Activated naive CD4-positive, alpha-beta T cell treated with anti-CD3 and anti-CD28 coated beads, Interleukin-2, amount 10 ng/mL, durations not matched to agents 7 days and 5 days (primary cell): ENCODE results near the gene RBM3.
A peak's percentile ranks its signal among the peaks of the same experiment; 100 is the strongest.
"Not testable (repeated sequence)": the region's sequence is repeated elsewhere in the genome, so short reads cannot be mapped to it uniquely, and the experiment has no call there.

Experiments
- CTCF ChIA-PET: fragments of 350-600 bp; sonication (Branson Sonifier 250); formaldehyde crosslinking; loops from one replicate; lab custom pipeline; 2021; ENCODE audit warnings: antibody characterized with exemption; lab: Charles Lee
- DNase-seq: peaks from one replicate; pipeline ENCODE4 v3.0.0-alpha.2; 2020
- H3K27ac Mint-ChIP-seq: one replicate; pipeline ENCODE4 v1.8.0; 2021; ENCODE audit warnings: mild to moderate bottlenecking, moderate library complexity, mixed read lengths
- H3K27me3 Mint-ChIP-seq: one replicate; pipeline ENCODE4 v1.8.0; 2021; ENCODE audit warnings: mild to moderate bottlenecking, mixed read lengths
- H3K36me3 Mint-ChIP-seq: one replicate; pipeline ENCODE4 v1.8.0; 2021; ENCODE audit warnings: mixed read lengths
- H3K4me1 Mint-ChIP-seq: one replicate; pipeline ENCODE4 v1.8.0; 2021; ENCODE audit warnings: mixed read lengths
- H3K4me3 Mint-ChIP-seq: one replicate; pipeline ENCODE4 v1.8.0; 2021; ENCODE audit warnings: mild to moderate bottlenecking, moderate library complexity, mixed read lengths
- H3K9me3 Mint-ChIP-seq: one replicate; pipeline ENCODE4 v1.8.0; 2021; ENCODE audit warnings: mixed read lengths

The RBM3 gene

DNA sequence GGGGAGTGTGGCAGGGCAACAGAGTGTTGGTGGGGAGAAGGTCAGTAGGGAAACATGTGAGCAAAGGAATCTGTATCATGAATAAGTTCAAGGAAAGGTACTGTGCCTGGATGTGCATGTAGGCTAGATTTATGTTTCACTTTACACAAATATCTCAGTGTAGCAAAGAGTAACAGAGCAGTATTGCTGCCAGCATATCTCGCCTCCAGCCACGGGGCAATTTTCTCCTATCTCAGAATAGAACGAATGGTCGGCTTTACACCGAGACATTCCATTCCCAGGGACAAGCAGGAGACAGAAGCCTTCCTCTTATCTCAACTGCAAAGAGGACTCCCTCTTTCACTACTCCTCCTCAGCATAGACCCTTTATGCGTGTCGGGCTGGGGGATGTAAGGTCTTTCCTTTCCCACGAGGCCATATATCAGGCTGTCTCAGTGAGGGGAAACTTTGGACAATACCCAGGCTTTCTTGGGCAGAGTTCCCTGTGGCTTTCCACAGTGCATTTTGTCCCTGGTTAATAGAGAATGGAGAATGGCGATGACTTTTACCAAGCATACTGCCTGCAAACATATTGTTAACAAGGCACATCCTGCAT, 18.5 kb upstream of the RBM3 start:
- H3K9me3 Mint-ChIP-seq, CTCF ChIA-PET, H3K4me3 Mint-ChIP-seq, H3K4me1 Mint-ChIP-seq, H3K27me3 Mint-ChIP-seq, H3K27ac Mint-ChIP-seq, DNase-seq: not testable (repeated sequence)
- H3K36me3 Mint-ChIP-seq: peaks cover 23% of the 10 kb centered on the region

DNA sequence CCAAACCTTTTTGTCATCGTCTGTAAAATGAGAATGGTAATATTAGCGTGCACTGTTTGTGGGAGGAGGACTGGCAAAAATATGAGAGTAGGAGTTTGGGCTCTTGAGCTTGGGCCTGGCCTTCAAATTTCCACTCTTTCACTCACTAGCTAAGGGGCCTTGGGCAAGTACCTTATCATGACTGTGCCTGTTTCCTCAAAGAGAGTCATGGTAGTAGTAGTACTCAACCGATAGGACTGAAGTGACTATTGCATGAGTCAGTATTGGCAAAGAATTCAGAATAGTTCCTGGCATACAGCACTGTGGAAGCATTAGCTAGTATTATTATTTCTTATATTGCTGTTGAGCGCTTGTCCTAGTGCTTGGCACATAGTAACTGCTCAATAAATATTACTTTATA, 16.0 kb upstream of the RBM3 start:
- no peaks in the 10 kb centered on the region for H3K4me1 Mint-ChIP-seq
- no peak overlapping the region for H3K4me3 Mint-ChIP-seq
- no peaks in the 10 kb centered on the region for H3K27me3 Mint-ChIP-seq
- no peak for DNase-seq
- no peak overlapping the region for H3K27ac Mint-ChIP-seq
- CTCF ChIA-PET: no interaction called here
- H3K36me3 Mint-ChIP-seq: peaks cover 19% of the 10 kb centered on the region
- no peaks in the 10 kb centered on the region for H3K9me3 Mint-ChIP-seq

DNA sequence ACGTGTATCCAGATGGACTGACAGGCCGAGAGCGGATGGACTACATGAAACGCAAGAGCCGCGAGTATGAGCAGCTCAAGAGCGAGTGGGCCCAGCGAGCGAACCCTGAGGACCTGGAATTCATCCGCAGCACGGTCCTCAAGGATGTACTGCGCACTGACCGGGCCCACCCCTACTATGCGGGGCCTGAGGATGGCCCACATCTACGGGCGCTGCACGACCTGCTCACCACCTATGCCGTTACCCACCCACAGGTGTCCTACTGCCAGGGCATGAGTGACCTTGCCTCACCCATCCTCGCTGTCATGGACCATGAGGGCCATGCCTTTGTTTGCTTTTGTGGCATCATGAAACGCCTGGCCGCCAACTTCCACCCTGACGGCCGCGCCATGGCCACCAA, 14.6 kb upstream of the RBM3 start:
- Mint-ChIP-seq H3K27ac (no peak overlapping the region), H3K36me3 (peaks cover 19% of the 10 kb centered on the region), H3K4me1 (no peaks in the 10 kb centered on the region), H3K4me3 (no peak overlapping the region), H3K27me3 (no peaks in the 10 kb centered on the region), H3K9me3 (no peaks in the 10 kb centered on the region)
- DNase-seq: no peak
- CTCF ChIA-PET: no interaction called here

DNA sequence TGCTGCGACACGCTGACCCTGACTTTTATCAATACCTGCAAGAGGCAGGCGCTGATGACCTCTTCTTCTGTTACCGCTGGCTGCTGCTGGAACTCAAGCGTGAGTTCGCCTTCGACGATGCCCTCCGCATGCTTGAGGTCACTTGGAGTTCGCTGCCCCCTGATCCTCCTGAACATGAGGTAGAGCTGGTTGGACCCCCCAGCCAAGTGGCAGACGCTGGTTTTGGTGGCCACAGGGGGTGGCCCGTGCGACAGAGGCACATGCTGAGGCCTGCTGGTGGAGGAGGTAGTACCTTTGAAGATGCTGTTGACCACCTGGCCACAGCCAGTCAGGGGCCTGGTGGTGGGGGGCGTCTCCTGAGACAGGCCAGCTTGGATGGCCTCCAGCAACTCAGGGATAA, 14.2 kb upstream of the RBM3 start:
- H3K4me3 Mint-ChIP-seq: no peak overlapping the region
- CTCF ChIA-PET: no interaction called here
- DNase-seq: no peak
- peaks cover 15% of the 10 kb centered on the region for H3K36me3 Mint-ChIP-seq
- no peak overlapping the region for H3K27ac Mint-ChIP-seq
- no peaks in the 10 kb centered on the region for H3K4me1 Mint-ChIP-seq
- H3K27me3 Mint-ChIP-seq: no peaks in the 10 kb centered on the region
- H3K9me3 Mint-ChIP-seq: no peaks in the 10 kb centered on the region

DNA sequence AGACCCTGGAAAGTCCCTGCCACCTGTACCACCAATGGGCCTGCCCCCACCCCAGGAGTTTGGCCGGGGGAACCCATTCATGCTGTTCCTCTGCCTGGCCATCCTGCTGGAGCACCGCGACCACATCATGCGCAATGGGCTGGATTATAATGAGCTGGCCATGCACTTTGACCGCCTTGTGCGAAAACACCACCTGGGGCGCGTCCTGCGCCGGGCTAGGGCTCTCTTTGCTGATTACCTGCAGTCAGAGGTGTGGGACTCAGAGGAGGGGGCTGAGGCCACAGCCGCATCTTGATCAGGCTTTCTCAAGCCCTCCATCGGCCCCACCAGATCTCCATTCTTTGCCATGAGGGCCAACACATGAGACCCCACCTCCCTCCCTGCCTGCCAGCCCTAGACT, 13.6 kb upstream of the RBM3 start:
- no peak for DNase-seq
- Mint-ChIP-seq H3K9me3 (no peaks in the 10 kb centered on the region), H3K4me1 (no peaks in the 10 kb centered on the region), H3K4me3 (no peak overlapping the region), H3K27me3 (no peaks in the 10 kb centered on the region), H3K27ac (no peak overlapping the region), H3K36me3 (peaks cover 11% of the 10 kb centered on the region)
- CTCF ChIA-PET: no interaction called here

DNA sequence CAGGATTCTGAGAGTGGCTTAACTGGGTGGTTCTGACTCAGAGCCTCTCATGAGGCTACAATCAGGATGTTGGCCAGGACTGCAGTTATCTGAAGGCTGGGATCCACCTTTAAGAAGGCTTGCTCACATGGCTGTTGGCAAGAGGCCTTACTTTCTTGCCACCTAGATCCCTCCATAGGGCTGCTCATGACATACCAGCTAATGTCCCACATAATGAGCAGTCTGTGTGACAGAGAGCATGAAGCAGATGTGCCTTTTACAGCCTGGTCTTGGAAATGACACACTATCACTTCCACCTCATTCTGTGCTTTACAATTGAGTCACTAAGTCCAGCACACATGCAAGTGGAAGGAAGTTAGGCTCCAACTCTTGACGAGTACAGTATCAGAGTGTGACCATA, 4.3 kb upstream of the RBM3 start:
- CTCF ChIA-PET: no interaction called here
- no peaks in the 10 kb centered on the region for H3K27me3 Mint-ChIP-seq
- no peak for DNase-seq
- no peak overlapping the region for H3K4me3 Mint-ChIP-seq
- peaks cover 4% of the 10 kb centered on the region for H3K36me3 Mint-ChIP-seq
- peaks cover 13% of the 10 kb centered on the region for H3K4me1 Mint-ChIP-seq
- no peaks in the 10 kb centered on the region for H3K9me3 Mint-ChIP-seq
- H3K27ac Mint-ChIP-seq: no peak overlapping the region

DNA sequence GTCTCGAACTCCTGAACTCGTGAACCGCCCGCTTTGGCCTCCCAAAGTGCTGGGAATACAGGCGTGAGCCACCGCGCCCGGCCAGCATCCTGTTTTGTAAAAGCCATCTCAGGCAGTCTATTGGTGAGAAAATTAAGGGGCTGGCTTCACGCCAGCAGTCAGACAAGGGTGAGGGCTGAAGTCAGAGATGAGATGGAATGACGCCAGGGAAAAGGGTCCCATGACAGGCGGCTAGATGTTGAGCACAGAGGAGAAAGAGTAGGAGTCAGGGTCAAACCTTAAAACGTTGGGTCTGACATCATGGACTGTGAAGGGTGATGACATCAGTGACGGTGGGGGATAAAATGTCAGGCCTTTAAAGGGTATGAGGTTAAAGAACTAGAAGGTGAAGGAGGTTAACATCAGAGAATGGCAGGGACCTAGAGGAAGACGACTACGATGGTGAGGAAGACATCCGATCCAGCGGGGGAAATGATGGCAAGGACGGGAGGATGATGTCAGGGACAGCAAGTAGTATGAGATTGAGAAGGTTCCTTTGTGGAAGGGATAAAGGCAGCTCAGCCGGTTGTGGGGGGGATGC, 504 bp upstream of the RBM3 start:
- Mint-ChIP-seq H3K27ac (peak overlapping the region; percentile 100), H3K4me3 (peak overlapping the region; percentile 96), H3K27me3 (no peaks in the 10 kb centered on the region), H3K36me3 (peaks cover 36% of the 10 kb centered on the region), H3K9me3 (no peaks in the 10 kb centered on the region), H3K4me1 (peaks cover 26% of the 10 kb centered on the region)
- peak; percentile 45 for DNase-seq
- CTCF ChIA-PET: interaction anchor here (1.0 to 2.5 kb wide), 2 partner anchors 34 to 99 kb away, joined by 3 to 6 read pairs; partner anchors contain the start of gene TBC1D25

DNA sequence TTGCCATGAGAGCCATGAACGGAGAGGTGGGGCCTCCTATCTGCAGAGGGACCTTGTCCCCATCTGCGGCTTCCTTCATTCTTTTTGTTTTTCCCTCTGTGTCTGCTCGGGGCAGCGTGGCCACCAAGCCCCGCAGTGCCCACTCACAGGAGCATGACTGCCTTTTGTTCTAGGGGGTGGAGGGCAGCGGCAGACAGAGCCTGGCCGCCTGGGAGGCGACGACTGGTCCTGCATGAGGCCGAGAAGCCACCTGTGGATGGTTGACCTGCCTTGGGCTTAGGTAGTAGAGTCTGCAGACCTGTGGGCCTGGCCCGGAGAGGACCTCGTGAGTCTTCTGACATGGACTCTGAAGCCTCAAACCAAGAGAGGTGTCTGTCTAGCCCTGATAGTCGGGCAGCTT, 1.4 kb downstream of the RBM3 start:
- Mint-ChIP-seq H3K36me3 (peaks cover 42% of the 10 kb centered on the region), H3K27ac (peak overlapping the region; percentile 100), H3K27me3 (no peaks in the 10 kb centered on the region), H3K4me3 (peak overlapping the region; percentile 96), H3K9me3 (no peaks in the 10 kb centered on the region), H3K4me1 (peaks cover 24% of the 10 kb centered on the region)
- CTCF ChIA-PET: interaction anchor here (1.0 to 2.5 kb wide), 2 partner anchors 36 to 102 kb away, joined by 5 to 6 read pairs; partner anchors contain the start of gene TBC1D25
- no peak for DNase-seq

DNA sequence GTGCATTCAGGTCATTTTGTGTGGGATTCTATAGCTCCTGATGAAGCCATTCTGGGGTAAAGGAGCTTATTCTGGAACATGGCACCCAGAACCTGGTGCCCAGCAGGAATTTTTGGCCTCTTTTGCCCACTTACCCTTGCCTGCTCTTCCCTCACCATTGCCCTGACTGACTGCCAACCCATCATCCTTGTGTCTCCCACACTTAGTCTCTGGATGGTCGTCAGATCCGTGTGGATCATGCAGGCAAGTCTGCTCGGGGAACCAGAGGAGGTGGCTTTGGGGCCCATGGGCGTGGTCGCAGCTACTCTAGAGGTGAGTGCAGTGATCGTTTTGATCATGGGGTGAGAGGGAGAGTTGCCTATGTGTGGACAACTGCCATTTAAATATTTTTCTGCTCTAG, 1.8 kb downstream of the RBM3 start:
- Mint-ChIP-seq H3K27ac (peak overlapping the region; percentile 100), H3K9me3 (no peaks in the 10 kb centered on the region), H3K4me1 (peaks cover 24% of the 10 kb centered on the region), H3K4me3 (peak overlapping the region; percentile 96), H3K27me3 (no peaks in the 10 kb centered on the region), H3K36me3 (peaks cover 42% of the 10 kb centered on the region)
- DNase-seq: no peak
- CTCF ChIA-PET: interaction anchor here (1.0 to 2.5 kb wide), 2 partner anchors 36 to 102 kb away, joined by 5 to 6 read pairs; partner anchors contain the start of gene TBC1D25

DNA sequence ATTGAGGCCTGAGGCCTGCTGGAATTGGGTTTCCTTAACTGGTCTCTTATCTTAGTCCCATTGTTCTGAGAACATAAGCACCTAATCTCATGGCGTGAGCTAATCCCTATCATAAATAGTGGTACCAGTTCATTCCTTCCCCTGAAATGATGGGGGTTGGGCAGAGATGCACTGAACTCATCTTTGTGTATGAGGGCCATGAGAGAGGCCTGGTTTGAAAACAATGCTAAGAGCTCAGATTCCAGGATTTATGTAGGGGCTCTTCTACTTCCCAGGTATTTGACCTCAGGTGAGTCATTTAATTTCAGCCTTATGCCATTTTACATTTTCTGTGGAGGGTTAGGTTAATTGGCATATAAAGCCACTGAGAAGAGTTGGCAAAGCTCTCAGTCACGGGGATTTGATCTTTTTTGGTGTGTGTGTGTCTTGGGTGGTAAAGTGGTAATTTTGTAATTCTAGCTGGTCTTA, 4.4 kb downstream of the RBM3 start:
- H3K36me3 Mint-ChIP-seq: peaks cover 42% of the 10 kb centered on the region
- H3K27me3 Mint-ChIP-seq: no peaks in the 10 kb centered on the region
- DNase-seq: no peak
- H3K9me3 Mint-ChIP-seq: no peaks in the 10 kb centered on the region
- no peak overlapping the region for H3K4me3 Mint-ChIP-seq
- H3K4me1 Mint-ChIP-seq: peaks cover 24% of the 10 kb centered on the region
- H3K27ac Mint-ChIP-seq: no peak overlapping the region
- CTCF ChIA-PET: interaction anchor here (1.3 kb wide), 1 partner anchor 12 kb away, joined by 3 read pairs; no protein-coding TSS in a partner anchor

DNA sequence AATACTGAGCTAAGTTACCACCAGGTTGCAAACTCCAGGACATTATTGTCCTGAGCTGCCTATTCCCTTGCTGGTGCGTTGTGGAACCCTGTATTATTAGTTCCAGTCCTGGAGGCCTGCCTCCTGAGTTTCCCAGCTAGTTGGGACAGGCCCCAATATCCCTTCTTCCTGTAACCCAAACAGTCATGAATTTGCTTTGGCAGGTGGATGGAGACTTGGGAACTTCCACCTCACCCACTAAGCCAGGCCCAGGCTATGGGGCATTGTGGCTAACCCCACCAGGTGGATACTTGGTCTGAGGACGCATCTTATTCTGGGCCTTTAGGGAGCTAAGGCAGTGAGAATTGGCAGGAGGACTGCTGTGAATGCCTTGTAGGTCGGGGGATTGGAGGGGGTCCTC, 5.0 kb downstream of the RBM3 start:
- H3K9me3 Mint-ChIP-seq: no peaks in the 10 kb centered on the region
- H3K36me3 Mint-ChIP-seq: peaks cover 42% of the 10 kb centered on the region
- H3K4me1 Mint-ChIP-seq: peaks cover 20% of the 10 kb centered on the region
- H3K27me3 Mint-ChIP-seq: no peaks in the 10 kb centered on the region
- H3K4me3 Mint-ChIP-seq: no peak overlapping the region
- no peak overlapping the region for H3K27ac Mint-ChIP-seq
- DNase-seq: no peak
- CTCF ChIA-PET: no interaction called here

DNA sequence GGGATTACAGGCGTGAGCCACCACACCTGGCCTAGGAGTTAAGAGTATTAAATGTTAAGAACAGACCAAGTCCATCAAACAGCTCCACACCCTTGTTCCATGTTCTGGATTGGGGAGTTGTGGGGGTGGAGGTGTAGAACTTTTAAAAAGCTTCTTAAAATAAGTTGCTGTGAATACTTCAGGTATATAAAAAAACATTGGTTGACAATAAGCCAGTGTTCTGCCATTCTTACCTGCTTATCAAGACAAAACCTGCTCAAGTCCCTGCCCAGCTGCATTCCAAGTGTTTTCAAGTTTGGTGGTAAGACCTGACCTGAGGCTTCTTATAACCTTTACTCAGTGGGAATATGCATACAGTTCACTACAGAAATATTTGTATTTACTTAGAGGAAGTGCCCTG, 6.4 kb downstream of the RBM3 start:
- Mint-ChIP-seq H3K27ac (no peak overlapping the region), H3K4me3 (no peak overlapping the region), H3K27me3 (no peaks in the 10 kb centered on the region), H3K9me3 (no peaks in the 10 kb centered on the region), H3K36me3 (peaks cover 32% of the 10 kb centered on the region), H3K4me1 (peaks cover 14% of the 10 kb centered on the region)
- CTCF ChIA-PET: no interaction called here
- DNase-seq: no peak

DNA sequence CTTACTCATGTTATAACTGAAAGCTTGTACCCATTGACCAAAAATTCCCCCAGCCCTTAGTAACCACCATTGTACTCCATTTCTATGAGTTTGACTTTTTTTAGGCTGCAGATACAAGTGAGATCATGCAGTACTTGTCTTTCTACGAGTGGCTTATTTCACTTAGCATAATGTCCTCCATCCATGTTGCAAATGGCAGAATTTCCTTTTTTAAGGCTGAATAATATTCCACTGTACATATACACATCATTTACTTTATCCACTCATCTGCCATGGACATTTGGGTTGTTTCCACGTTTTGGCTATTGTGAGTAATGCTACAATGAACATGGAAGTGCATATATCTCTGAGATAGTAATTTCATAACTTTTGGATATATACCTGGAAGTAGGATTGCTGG, 10.4 kb downstream of the RBM3 start:
- DNase-seq: no peak
- peaks cover 3% of the 10 kb centered on the region for H3K36me3 Mint-ChIP-seq
- no peak overlapping the region for H3K4me3 Mint-ChIP-seq
- no peak overlapping the region for H3K27ac Mint-ChIP-seq
- peaks cover 4% of the 10 kb centered on the region for H3K4me1 Mint-ChIP-seq
- H3K27me3 Mint-ChIP-seq: no peaks in the 10 kb centered on the region
- CTCF ChIA-PET: no interaction called here
- no peaks in the 10 kb centered on the region for H3K9me3 Mint-ChIP-seq

DNA sequence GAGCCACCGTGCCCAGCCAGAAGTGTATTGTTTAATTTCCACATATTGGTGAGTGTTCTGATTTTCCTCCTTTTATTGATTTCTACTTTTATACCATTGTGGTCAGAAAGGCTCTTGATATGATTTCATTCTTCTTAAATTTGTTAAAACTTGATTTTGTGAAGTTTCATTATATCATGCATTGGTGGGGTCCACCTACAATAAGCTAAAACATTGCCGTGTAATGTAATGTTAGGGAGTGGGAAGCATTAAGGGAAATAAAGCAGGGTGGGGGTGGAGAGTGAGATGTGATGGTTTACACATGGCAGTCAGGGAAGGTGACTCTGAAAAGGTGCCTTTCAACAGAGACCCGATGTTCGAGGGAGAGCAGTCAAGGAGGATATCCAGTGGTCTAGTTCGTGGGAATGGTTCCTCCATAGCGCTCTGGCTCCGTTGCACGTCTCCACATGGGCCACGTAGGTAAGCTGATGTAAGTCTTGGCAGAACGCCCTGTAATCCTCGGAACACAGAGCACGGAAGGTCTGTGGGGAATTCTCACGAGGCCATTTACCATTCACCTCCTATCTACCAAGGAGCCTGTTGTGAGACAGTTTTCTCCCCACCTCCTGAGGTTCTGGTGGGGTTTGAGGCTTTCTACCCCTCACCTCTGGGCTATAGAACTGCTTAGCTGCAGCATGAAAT, 15.3 kb downstream of the RBM3 start:
- CTCF ChIA-PET: interaction anchor here (1.6 kb wide), 1 partner anchor 11 kb away, joined by 3 read pairs; no protein-coding TSS in a partner anchor
- peaks cover 4% of the 10 kb centered on the region for H3K27me3 Mint-ChIP-seq
- DNase-seq: no peak
- no peaks in the 10 kb centered on the region for H3K9me3 Mint-ChIP-seq
- H3K27ac Mint-ChIP-seq: no peak overlapping the region
- H3K4me1 Mint-ChIP-seq: peaks cover 9% of the 10 kb centered on the region
- no peak overlapping the region for H3K4me3 Mint-ChIP-seq
- H3K36me3 Mint-ChIP-seq: no peaks in the 10 kb centered on the region
